Right atrium auricular region (tissue), 2 donors: ENCODE results near the gene HYOU1. TPM values are rescaled to one million over a fixed set of nuclear protein-coding genes. Genes with fewer than 3 reads are reported as not detected.
"Not testable (repeated sequence)": the region's sequence is repeated elsewhere in the genome, so short reads cannot be mapped to it uniquely, and the experiment has no call there.

Experiments used
- DNase-seq: peaks from one replicate; pipeline ENCODE4 v3.0.0-alpha.2; 2019; ENCODE audit warnings: low spot score
- H3K27ac ChIP-seq, 2 donors: fragments of 200-600 bp; sonication (generic); 1 replicate in 1 of 2; 2 replicates in 1 of 2; pipeline ENCODE4 v1.5.1; 2016 to 2019
- H3K27me3 ChIP-seq, 2 donors: fragments of 200-600 bp; sonication (generic); one replicate each; pipeline versions ENCODE4 v1.5.1 to v1.6.0; 2017 to 2019
- H3K36me3 ChIP-seq: fragments of 200-600 bp; sonication (generic); one replicate; pipeline ENCODE4 v1.5.1; 2016
- H3K4me1 ChIP-seq, 2 donors: fragments of 200-600 bp; sonication (generic); one replicate each; pipeline versions ENCODE4 v1.5.1 to v1.6.0; 2017 to 2019
- H3K4me3 ChIP-seq, 2 donors: fragments of 200-600 bp; sonication (generic); 1 replicate in 1 of 2; 2 replicates in 1 of 2; pipeline ENCODE4 v1.5.1; 2017 to 2019; ENCODE audit warnings: mild to moderate bottlenecking in 1 of 2, moderate library complexity in 1 of 2
- H3K9me3 ChIP-seq, 2 donors: fragments of 200-600 bp; sonication (generic); one replicate each; pipeline ENCODE4 v1.5.1; 2019
- CTCF ChIP-seq, 2 donors: fragments of 200-600 bp; sonication (generic); IDR thresholded peaks; one replicate each; pipeline ENCODE4 v1.5.1; 2019; ENCODE audit warnings: antibody characterized with exemption in 2 of 2
- total RNA-seq, 2 donors: library from RNA; depleted of rRNA; stranded (reverse); fragments of >200 nt; gene quantifications; one replicate each; pipeline ENCODE4 v1.1.0, GENCODE V29; 2016

Gene HYOU1
- total RNA-seq, 2 donors from 2014 or later: 56.8 to 69.7 TPM

- Histone ChIP-seq H3K9me3 (no peaks in the 10 kb centered on the region), H3K4me1 (peaks cover 0 to 43% of the 10 kb centered on the region in 2 donors), H3K27me3 (no peaks in the 10 kb centered on the region), H3K4me3 (peak within 1 kb of the TSS; percentile 88 to 96), H3K36me3 (peaks cover 58% of the 10 kb centered on the region), H3K27ac (peak within 1 kb of the TSS; percentile 88 to 93)
- DNase-seq: peak; percentile 97
- TF ChIP-seq CTCF (IDR thresholded peaks at IDR 0.05): peak in 1 of 2 donors; percentile 42
These were observed 38.7 kb downstream of the HYOU1 start, which contains the start of the genes RPS25 and TRAPPC4 for GRCh38 chr11:119018074-119018938. TSS of gene RPS25 (minus strand) at chr11:119018343. CDS start at chr11:119018284, 59 bp downstream. TSS of gene TRAPPC4 (plus strand) at chr11:119018766. CDS start at chr11:119018796, 30 bp downstream.

DNA sequence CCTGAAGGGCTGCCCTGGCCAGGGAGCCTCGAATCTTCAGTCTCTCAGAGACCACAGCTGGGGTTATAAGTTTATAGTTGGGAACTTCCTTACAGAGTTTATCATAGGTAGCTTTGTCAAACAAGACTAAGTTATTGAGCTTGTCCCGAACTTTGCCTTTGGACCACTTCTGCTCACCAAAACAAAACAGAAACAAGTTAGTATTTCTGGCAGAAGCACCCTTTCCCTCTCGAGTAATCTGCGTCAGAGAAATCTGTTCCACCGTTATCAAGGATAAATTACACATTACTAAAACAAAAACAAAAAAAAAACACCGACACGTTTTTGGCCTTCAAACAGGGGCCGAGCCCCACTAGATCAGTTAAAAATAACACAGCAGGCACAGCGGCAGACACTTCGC, 39.6 kb downstream of the HYOU1 start:
- Histone ChIP-seq H3K36me3 (peaks cover 63% of the 10 kb centered on the region), H3K4me3 (peak overlapping the region; percentile 88 to 96), H3K27ac (peak overlapping the region; percentile 88 to 93), H3K4me1 (peaks cover 0 to 43% of the 10 kb centered on the region in 2 donors)
- DNase-seq, H3K9me3 ChIP-seq, H3K27me3 ChIP-seq: not testable (repeated sequence)

- no peaks in the 10 kb centered on the region for H3K9me3 ChIP-seq
- H3K36me3 ChIP-seq: peaks cover 62% of the 10 kb centered on the region
- no peak for DNase-seq
- TF ChIP-seq CTCF (IDR thresholded peaks at IDR 0.05): no peak
- no peak overlapping the region for H3K27ac ChIP-seq
- H3K27me3 ChIP-seq: no peaks in the 10 kb centered on the region
- H3K4me3 ChIP-seq: no peak overlapping the region
- H3K4me1 ChIP-seq: peaks cover 0 to 39% of the 10 kb centered on the region in 2 donors
These were observed 40.6 kb downstream of the HYOU1 start for GRCh38 chr11:119016216-119017009.

- no peak for DNase-seq
- no peak for TF ChIP-seq CTCF (IDR thresholded peaks at IDR 0.05)
- Histone ChIP-seq H3K36me3 (peaks cover 66% of the 10 kb centered on the region), H3K4me1 (peaks cover 0 to 31% of the 10 kb centered on the region in 2 donors), H3K27ac (no peak overlapping the region), H3K4me3 (no peak overlapping the region), H3K9me3 (no peaks in the 10 kb centered on the region), H3K27me3 (no peaks in the 10 kb centered on the region)
These were observed 41.9 kb downstream of the HYOU1 start for GRCh38 chr11:119015054-119015611.

- peaks cover 0 to 23% of the 10 kb centered on the region in 2 donors for H3K4me1 ChIP-seq
- no peaks in the 10 kb centered on the region for H3K9me3 ChIP-seq
- no peak for TF ChIP-seq CTCF (IDR thresholded peaks at IDR 0.05)
- no peak overlapping the region for H3K27ac ChIP-seq
- no peaks in the 10 kb centered on the region for H3K27me3 ChIP-seq
- DNase-seq: no peak
- H3K4me3 ChIP-seq: no peak overlapping the region
- peaks cover 74% of the 10 kb centered on the region for H3K36me3 ChIP-seq
These were observed 42.6 kb downstream of the HYOU1 start for GRCh38 chr11:119014209-119014924.
